Stimulated activated CD4-positive, alpha-beta T cell treated with anti-CD3 and anti-CD28 coated beads, Interleukin-4, amount 100 ng/mL, for 24 hours (primary cell): ENCODE measurements around the gene EZH1.
A peak's percentile ranks its signal among the peaks of the same experiment; 100 is the strongest.
"Not testable (repeated sequence)": the region's sequence is repeated elsewhere in the genome, so short reads cannot be mapped to it uniquely, and the experiment has no call there.

Experiments used
- DNase-seq: peaks from one replicate; pipeline ENCODE4 v3.0.0-alpha.2; 2020

The EZH1 gene

GRCh38 chr17:42769964-42770363 is 25.1 kb upstream of the EZH1 start:
- not testable (repeated sequence) for DNase-seq

- not testable (repeated sequence) for DNase-seq
Observed at GRCh38 chr17:42768006-42768405, 23.2 kb upstream of the EZH1 start.

- no peak for DNase-seq
Observed at GRCh38 chr17:42767512-42767911, 22.7 kb upstream of the EZH1 start.

- no peak for DNase-seq
Observed at GRCh38 chr17:42766124-42766523, 21.3 kb upstream of the EZH1 start.

- no peak for DNase-seq
Observed at GRCh38 chr17:42761638-42762037, 16.8 kb upstream of the EZH1 start.

- DNase-seq = no peak
Observed at GRCh38 chr17:42760652-42761581, 16.1 kb upstream of the EZH1 start, which contains the start of gene RAMP2. RAMP2 (plus strand) TSS chr17:42761227; CDS start chr17:42761262, 35 bp downstream.

GRCh38 chr17:42759982-42760651 is 15.3 kb upstream of the EZH1 start:
- no peak for DNase-seq

GRCh38 chr17:42754782-42755181 is 9.9 kb upstream of the EZH1 start:
- no peak for DNase-seq

GRCh38 chr17:42751628-42752027 is 6.8 kb upstream of the EZH1 start:
- DNase-seq = no peak

GRCh38 chr17:42750739-42751344 is 6.0 kb upstream of the EZH1 start:
- DNase-seq = no peak

GRCh38 chr17:42748908-42749798 is 4.3 kb upstream of the EZH1 start:
- no peak for DNase-seq

- DNase-seq = no peak
Observed at GRCh38 chr17:42748202-42748907, 3.5 kb upstream of the EZH1 start.

- peak; percentile 77 for DNase-seq
Observed at GRCh38 chr17:42744283-42744805, 496 bp downstream of the EZH1 start.

GRCh38 chr17:42743595-42744282 is 1.1 kb downstream of the EZH1 start:
- no peak for DNase-seq

- DNase-seq = not testable (repeated sequence)
Observed at GRCh38 chr17:42742916-42743315, 1.9 kb downstream of the EZH1 start.

GRCh38 chr17:42740699-42741098 is 4.1 kb downstream of the EZH1 start:
- no peak for DNase-seq

- no peak for DNase-seq
Observed at GRCh38 chr17:42725143-42725542, 19.7 kb downstream of the EZH1 start.

- no peak for DNase-seq
Observed at GRCh38 chr17:42723636-42724035, 21.2 kb downstream of the EZH1 start.

- peak; percentile 44 for DNase-seq
Observed at GRCh38 chr17:42720996-42721583, 23.8 kb downstream of the EZH1 start.

GRCh38 chr17:42709561-42709960 is 35.3 kb downstream of the EZH1 start:
- DNase-seq = no peak

GRCh38 chr17:42708588-42708987 is 36.3 kb downstream of the EZH1 start:
- DNase-seq = no peak
